Activated T-cell treated with anti-CD3 and anti-CD28 coated beads, Interleukin-2, amount 50 U/mL, for 24 hours (primary cell): ENCODE data around the gene LDLRAD4.

Experiments used
- DNase-seq: peaks from one replicate; pipeline ENCODE4 v3.0.0-alpha.2; 2020
- H3K27ac Mint-ChIP-seq: 2 replicates; pipeline ENCODE4 v1.8.0; 2020; ENCODE audit warnings: mild to moderate bottlenecking, mixed read lengths
- H3K27me3 Mint-ChIP-seq: 2 replicates; pipeline ENCODE4 v1.8.0; 2020; ENCODE audit warnings: mixed read lengths
- H3K36me3 Mint-ChIP-seq: 2 replicates; pipeline ENCODE4 v1.8.0; 2020; ENCODE audit warnings: low read depth, mixed read lengths
- H3K4me1 Mint-ChIP-seq: 2 replicates; pipeline ENCODE4 v1.8.0; 2020; ENCODE audit warnings: low read depth, mixed read lengths
- H3K4me3 Mint-ChIP-seq: 2 replicates; pipeline ENCODE4 v1.8.0; 2020; ENCODE audit warnings: mild to moderate bottlenecking, moderate library complexity, mixed read lengths
- H3K9me3 Mint-ChIP-seq: 2 replicates; pipeline ENCODE4 v1.8.0; 2020; ENCODE audit warnings: mixed read lengths

LDLRAD4 gene

DNA sequence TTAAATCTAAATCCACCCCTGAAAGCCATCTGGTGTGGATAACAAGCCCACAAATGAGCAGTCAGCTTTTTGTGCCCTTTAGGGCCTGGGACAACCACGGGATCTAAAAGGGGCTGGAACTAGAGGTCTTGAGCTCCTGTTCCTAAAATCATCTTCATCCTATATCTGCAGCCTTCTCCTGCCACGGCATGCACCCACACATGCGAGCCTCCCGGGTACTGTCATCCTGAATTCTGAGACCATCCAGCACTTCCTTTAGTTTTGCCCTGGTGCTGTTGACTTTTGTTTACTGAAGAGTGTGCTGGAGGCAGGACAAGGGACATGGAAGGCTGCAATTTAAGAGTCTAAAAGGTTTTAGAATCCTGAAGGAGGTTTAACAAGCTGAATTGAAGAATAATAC, 324.6 kb downstream of the LDLRAD4 start:
- H3K4me1 Mint-ChIP-seq: peaks cover 40% of the 10 kb centered on the region
- no peak overlapping the region for H3K27ac Mint-ChIP-seq
- H3K9me3 Mint-ChIP-seq: no peaks in the 10 kb centered on the region

DNA sequence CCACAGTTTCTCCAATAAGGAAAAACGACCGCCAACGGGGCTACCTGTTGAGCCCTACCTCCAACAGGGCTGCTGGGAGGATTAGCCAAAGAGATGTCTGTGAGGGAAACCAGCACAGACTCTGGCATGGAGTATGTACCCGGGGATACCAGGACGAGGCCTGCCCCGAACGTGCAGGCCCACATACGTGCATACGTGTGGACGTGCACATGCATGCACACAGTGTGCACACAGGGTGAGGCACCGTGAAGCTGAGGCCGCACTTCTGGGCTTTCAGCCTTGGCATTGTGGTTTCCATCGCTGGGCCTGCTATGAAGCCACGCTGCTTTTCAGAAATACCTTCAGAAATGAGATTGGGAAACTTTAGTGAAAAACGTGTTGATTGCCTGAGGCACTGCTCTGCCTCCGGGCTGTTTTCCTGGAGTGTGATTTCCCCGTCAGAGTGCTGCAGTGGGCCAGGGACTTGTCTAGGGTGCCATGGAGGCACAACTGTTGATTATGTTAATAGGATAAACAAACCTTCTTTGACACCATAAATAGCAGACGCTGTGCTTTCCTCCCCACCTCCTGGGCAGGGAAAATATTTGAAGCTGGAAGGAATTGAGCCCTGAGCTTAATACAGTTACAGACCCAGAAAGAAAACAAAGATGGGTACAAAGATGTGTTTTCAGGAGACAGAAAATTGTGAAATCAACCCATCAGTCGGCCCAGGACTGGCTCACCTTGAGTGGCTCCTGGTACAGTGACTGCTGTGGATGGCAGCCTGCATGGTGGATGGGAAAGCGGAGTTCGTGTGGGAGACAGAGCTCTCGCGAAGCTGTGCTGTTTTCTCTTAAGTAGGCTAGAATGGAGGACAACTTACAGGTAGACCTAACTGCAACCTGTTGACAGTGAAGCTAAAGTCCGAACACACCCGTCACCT, 325.5 kb downstream of the LDLRAD4 start:
- Mint-ChIP-seq H3K4me3 (no peak overlapping the region), H3K4me1 (peaks cover 34% of the 10 kb centered on the region), H3K27ac (no peak overlapping the region), H3K36me3 (peaks cover 35% of the 10 kb centered on the region), H3K9me3 (no peaks in the 10 kb centered on the region), H3K27me3 (no peaks in the 10 kb centered on the region)
- no peak for DNase-seq

More for the DNA sequence above, 324.6 kb downstream of the LDLRAD4 start:
- DNase-seq: no peak
- H3K4me3 Mint-ChIP-seq: no peak overlapping the region
- H3K36me3 Mint-ChIP-seq: peaks cover 34% of the 10 kb centered on the region
- H3K27me3 Mint-ChIP-seq: no peaks in the 10 kb centered on the region

DNA sequence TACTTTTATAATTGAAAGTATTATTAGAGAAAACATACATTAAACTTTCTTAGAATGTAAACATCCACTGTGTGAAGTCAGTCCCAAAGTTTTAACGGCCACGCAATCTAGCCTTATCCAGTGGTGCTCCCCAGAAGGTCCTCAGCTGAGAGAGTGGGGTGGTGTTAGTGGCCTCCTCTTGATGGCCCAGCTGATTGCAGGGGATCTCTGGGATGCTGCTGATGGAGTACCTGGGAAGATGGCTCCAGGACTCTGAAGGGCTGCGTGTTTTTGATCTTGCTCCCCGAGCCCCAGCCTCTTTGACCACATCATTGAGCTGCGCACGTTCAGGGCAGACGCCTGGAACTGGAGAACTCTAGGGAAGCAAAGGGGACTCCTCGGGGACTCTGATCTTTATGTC, 326.4 kb downstream of the LDLRAD4 start:
- H3K4me3 Mint-ChIP-seq: no peak overlapping the region
- peaks cover 29% of the 10 kb centered on the region for H3K4me1 Mint-ChIP-seq
- no peaks in the 10 kb centered on the region for H3K9me3 Mint-ChIP-seq
- H3K36me3 Mint-ChIP-seq: peaks cover 35% of the 10 kb centered on the region
- no peak overlapping the region for H3K27ac Mint-ChIP-seq
- no peaks in the 10 kb centered on the region for H3K27me3 Mint-ChIP-seq
- no peak for DNase-seq

DNA sequence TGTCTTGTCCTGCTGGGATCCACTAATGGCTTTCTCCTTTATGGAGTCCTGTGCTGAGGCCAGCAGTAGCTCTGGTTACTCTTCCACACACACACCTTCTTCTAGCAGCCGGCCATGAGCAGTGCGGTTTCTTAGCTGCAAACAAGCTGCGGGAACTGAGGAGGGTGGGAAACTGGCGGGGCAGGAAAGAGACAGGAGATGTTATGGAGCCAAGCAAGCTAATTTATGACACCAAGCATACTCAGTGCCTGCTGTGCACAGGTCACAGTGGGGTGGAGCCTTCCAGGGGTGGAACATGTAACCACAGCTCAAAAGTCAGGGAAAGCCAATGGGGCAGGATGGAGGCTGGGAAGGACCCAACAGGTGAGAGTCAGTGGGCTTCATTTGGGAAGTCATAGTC, 327.0 kb downstream of the LDLRAD4 start:
- Mint-ChIP-seq H3K4me1 (peaks cover 24% of the 10 kb centered on the region), H3K27ac (no peak overlapping the region)

DNA sequence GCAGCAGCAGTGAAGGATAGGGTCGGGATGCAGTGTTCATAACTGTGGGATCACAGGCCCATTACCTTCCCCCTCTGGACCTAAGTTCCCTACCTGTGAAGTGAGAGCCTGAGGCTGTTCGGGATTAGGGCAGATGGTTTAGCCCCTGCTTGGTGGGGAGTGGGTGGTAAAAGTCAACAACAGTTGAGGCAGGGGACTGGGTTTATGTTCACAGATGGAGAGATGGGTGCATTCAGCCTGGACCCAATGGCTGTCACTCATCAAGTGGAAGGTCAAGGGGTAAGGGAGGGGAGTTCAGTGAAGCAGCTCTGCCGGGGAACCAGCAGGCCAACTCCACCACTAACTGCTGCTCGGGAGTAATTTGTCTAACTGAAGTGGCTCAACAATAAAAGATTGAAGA, 327.4 kb downstream of the LDLRAD4 start:
- Mint-ChIP-seq H3K36me3 (peaks cover 35% of the 10 kb centered on the region), H3K4me1 (peaks cover 19% of the 10 kb centered on the region), H3K27ac (no peak overlapping the region), H3K4me3 (no peak overlapping the region), H3K9me3 (no peaks in the 10 kb centered on the region), H3K27me3 (no peaks in the 10 kb centered on the region)
- no peak for DNase-seq

More for the DNA sequence above, 327.0 kb downstream of the LDLRAD4 start:
- H3K9me3 Mint-ChIP-seq: no peaks in the 10 kb centered on the region
- no peak overlapping the region for H3K4me3 Mint-ChIP-seq
- peaks cover 35% of the 10 kb centered on the region for H3K36me3 Mint-ChIP-seq
- no peaks in the 10 kb centered on the region for H3K27me3 Mint-ChIP-seq
- no peak for DNase-seq

DNA sequence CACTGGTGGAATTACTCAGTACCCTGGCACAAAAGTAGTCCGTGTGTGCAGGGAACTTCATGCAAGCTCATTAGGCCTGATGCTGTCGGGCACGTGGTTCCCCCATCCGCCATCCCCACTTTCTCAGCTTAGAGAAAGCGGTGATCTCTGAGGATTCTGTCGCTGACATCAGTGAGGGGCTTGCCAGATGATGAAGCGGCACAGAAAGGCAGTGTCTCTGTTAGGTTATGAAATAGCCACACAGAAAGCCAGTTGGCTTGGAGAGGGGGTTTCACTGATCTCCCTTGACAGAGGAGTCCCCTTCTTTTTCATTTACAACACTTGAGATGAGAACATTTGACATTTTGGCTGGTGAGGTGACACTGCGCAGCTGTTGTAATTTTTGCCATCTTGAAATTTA, 328.1 kb downstream of the LDLRAD4 start:
- Mint-ChIP-seq H3K4me1 (peaks cover 12% of the 10 kb centered on the region), H3K27me3 (no peaks in the 10 kb centered on the region), H3K4me3 (no peak overlapping the region), H3K36me3 (peaks cover 32% of the 10 kb centered on the region), H3K9me3 (no peaks in the 10 kb centered on the region), H3K27ac (no peak overlapping the region)
- no peak for DNase-seq

DNA sequence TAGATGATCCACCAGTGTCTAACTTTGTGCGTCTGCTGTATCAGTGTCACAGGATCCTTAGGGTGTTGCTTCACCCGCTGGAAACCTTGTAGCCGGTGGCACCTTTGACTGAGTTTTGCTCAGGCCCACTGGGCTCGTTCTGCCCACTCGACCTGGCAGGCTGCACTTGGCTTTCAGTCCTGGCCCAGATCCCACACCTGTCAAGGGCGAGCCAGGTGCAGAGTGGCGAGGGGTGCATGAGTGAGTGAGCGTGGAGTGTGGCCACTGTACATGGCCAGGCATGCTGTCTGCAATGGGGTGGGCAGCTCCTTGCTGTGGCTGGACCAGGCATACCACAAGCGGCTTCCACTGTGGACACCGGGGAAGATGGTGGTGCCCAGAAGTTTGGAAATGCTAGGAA, 328.8 kb downstream of the LDLRAD4 start:
- H3K4me3 Mint-ChIP-seq: no peak overlapping the region
- no peak overlapping the region for H3K27ac Mint-ChIP-seq
- H3K27me3 Mint-ChIP-seq: no peaks in the 10 kb centered on the region
- no peak for DNase-seq
- H3K9me3 Mint-ChIP-seq: no peaks in the 10 kb centered on the region
- H3K4me1 Mint-ChIP-seq: peaks cover 9% of the 10 kb centered on the region
- peaks cover 29% of the 10 kb centered on the region for H3K36me3 Mint-ChIP-seq

DNA sequence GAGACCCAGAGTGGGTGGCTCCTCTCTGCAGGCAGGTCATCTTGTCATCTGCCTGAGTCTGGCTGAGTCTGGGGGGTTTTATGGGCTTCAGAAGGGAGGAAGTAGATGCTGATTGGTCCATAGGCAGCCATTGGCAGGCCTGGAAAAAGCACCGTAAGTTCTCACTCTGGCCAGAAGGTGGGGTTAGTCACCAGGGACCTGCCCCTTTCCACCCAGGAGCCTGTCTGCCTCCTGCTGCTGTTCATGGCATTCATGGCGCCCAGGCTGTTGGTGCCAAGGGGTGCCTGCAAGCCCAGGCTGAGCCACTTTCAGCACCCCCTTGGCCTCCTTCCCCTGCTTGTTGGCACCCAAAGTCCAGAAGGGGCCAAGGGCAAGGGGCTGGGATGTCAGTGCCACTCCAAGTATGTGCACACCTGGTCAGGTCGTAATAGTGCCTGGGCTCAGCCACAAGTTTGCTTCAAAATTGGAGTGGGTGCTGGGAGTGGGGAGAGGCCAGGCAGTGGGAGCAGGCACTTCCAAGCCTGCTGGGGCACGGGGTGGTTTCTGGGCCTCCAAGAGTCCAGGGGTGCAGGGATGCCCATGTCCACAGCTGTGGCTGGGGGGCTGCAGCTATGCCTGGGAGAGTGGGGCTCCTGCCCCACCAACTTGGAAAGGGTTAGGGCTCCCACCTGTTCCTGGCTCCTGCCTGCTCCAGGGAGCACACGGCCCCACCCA, 329.7 kb downstream of the LDLRAD4 start:
- Mint-ChIP-seq H3K4me3 (no peak overlapping the region), H3K36me3 (peaks cover 23% of the 10 kb centered on the region), H3K4me1 (peaks cover 9% of the 10 kb centered on the region), H3K27ac (no peak overlapping the region), H3K27me3 (no peaks in the 10 kb centered on the region), H3K9me3 (no peaks in the 10 kb centered on the region)
- peak; percentile 23 for DNase-seq

DNA sequence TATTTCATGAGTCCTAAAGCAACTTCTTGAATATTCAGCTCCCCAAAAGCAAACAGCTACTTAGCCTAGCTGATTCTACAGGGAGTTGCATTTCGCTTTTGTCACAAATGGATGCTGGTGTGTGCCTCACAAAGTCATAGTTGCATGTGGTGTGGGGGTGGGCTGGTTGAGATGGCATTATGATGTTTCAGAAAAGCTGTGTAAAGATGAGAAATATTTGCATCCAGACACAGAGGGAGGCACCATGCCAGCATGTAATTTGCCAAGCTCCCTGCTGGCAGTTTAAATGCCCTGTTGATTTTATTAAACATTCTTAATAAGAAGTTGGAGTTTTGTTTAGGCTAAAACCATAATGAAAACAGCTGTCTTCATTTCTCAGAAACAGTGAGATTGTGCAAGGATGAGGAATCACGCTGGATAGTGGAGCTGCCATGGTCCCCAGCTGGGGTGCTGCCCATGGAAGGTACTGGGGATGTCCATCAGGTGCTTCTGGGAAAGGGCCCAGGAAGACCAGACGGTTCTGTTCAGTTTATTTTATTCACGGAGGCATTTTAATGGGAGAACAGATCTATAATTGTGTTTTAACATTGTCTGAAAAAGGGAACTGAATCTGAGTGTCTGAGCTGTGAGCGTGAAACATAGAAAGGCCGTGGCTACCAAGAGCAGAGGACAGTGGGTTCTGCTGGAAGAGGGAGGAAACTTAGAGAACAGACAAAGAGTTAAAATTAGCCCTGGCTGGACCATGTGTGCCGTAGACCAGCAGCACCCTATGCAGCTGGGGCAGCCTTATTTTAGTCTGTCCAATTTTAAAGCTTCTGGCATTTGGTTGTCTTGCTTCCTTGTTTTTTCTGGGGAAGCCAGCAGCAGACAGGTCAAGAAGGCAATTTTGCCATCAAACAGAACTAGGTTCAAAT, 330.7 kb downstream of the LDLRAD4 start:
- no peaks in the 10 kb centered on the region for H3K9me3 Mint-ChIP-seq
- H3K27me3 Mint-ChIP-seq: no peaks in the 10 kb centered on the region
- peaks cover 9% of the 10 kb centered on the region for H3K4me1 Mint-ChIP-seq
- no peak overlapping the region for H3K27ac Mint-ChIP-seq
- peaks cover 14% of the 10 kb centered on the region for H3K36me3 Mint-ChIP-seq
- H3K4me3 Mint-ChIP-seq: no peak overlapping the region
- DNase-seq: peak; percentile 12

DNA sequence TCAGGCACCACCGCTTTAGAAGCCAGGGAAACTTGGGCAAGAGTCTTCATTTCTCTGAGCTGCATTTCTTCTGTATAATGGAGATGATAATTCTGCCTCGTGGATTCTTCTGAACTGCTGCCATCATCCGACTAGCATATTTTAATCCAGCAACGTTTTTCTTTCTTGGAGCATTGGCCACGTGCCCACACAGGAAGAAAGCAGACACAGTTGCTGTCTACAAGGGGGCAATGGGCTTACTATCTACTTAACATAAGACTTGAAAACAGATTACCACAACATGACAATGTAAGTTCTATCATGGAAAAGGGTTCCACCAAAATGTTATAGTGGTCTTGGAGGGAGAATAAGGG, 331.3 kb downstream of the LDLRAD4 start:
- DNase-seq: no peak
- Mint-ChIP-seq H3K4me3 (no peak overlapping the region), H3K4me1 (peaks cover 12% of the 10 kb centered on the region), H3K27ac (no peak overlapping the region), H3K36me3 (peaks cover 11% of the 10 kb centered on the region), H3K9me3 (no peaks in the 10 kb centered on the region), H3K27me3 (no peaks in the 10 kb centered on the region)

DNA sequence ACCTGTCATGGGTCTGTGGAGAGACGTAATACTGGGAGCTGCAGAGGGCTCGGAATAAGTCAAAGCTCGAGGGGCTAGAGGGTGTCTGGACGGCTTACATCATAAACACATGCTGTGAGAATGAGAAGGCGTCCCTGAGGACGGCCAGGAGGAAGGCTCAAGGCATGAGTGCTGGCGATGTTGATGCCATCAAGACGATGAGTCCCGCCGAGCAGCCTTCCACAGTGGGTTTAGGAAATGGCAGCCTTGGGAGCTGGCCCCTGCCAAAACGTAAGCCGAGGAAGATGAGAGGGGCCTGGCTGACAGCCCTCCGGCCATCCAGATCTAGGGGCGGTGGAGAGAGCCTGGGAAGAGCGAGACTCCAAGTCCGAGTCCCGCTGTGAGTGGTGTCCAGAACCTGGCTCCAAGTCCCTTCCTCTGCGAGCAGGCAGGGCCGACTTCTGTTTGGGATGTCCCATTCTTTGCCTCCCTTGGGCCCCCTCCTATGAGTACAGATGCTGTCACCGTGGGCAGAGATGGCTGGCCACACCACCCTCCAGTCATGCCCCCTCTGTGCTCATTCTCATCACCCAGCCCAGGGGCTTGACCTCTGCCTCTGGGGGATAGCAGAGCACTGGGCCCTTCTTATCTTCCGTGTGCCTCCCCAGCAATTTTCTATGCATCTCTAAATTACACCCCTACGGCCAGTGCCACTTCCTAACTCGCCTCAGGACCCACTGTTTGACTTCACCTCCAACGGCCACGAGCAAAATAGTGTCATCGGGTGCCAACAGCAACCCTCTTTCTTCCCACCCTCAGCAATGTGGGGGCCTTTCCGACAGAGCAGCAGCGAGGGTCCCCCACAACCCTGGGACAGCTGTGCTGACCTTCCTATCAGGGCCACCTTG, 332.1 kb downstream of the LDLRAD4 start:
- peaks cover 11% of the 10 kb centered on the region for H3K36me3 Mint-ChIP-seq
- H3K9me3 Mint-ChIP-seq: no peaks in the 10 kb centered on the region
- H3K4me3 Mint-ChIP-seq: no peak overlapping the region
- peaks cover 20% of the 10 kb centered on the region for H3K4me1 Mint-ChIP-seq
- H3K27me3 Mint-ChIP-seq: no peaks in the 10 kb centered on the region
- H3K27ac Mint-ChIP-seq: peak overlapping the region; percentile 17
- DNase-seq: no peak

DNA sequence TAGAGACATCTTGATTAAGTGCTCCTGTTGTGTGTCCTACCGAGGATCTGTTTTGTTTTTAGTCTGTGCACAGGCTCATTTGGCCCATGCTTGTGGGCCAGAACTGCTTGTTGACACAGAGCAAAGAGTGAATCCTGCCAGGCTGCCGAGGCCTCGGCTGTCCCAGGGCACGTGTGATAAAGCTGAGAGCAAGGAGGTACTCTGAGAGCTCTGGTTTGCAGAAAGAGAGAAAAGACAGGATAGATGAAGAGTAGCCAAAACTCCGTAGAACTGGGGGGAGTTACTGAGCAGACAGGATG, 332.7 kb downstream of the LDLRAD4 start:
- Mint-ChIP-seq H3K27me3 (no peaks in the 10 kb centered on the region), H3K4me1 (peaks cover 25% of the 10 kb centered on the region), H3K4me3 (no peak overlapping the region), H3K27ac (no peak overlapping the region), H3K9me3 (no peaks in the 10 kb centered on the region), H3K36me3 (peaks cover 11% of the 10 kb centered on the region)
- no peak for DNase-seq

DNA sequence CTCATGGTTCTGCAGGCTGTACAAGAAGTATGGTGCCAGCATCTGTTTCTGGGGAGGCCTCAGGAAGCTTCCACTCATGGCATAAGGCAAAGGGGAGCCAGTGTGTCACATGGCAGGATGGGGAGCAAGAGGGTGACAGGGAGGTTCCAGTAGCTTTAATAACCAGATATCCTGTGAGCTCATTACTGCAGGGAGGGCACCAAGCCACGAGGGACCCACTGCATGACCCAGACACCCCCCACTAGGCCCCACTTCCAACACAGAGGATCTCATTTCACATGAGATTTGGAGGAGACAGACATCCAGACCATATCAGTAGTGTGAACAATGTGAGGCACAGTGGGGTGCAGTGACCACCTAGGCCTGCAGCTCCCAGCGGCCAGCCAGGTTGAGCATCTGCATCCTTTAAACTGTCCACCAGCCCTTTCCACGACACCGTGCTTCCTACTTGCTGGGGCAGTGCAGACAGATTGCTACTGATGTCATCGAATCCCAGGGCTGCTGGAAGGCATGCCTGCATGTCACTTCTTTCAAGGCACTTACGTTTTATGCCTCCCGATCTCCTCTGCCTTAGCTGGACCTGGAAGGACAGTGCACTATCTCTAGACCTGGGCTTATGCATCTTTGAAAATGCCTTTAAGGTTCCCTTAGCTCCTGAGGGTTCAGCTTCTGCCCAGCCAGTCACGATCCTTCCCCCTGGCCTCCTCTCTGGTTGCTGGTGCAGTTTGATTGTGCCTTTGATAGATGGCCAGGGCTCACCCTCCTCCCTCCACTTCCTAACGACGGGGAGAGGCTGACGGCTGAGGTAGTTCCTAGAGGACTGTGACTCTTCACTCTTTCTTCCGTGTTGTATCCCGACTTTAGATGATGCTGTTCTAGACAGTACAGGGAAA, 333.5 kb downstream of the LDLRAD4 start:
- Mint-ChIP-seq H3K4me3 (no peak overlapping the region), H3K9me3 (no peaks in the 10 kb centered on the region), H3K27me3 (no peaks in the 10 kb centered on the region), H3K4me1 (peaks cover 25% of the 10 kb centered on the region), H3K36me3 (peaks cover 11% of the 10 kb centered on the region), H3K27ac (peak overlapping the region; percentile 47)
- DNase-seq: no peak
